Fibroblast of lung (primary cell): ENCODE data around the gene TOR4A. TPM values are rescaled to one million over a fixed set of nuclear protein-coding genes. Genes with fewer than 3 reads are reported as not detected.

Source experiments
- DNase-seq, 2 donors: peaks; one replicate each; pipeline versions ENCODE4 v3.0.0 to v3.0.0-alpha.2; 2010; ENCODE audit warnings: low read depth in 2 of 2
- H2AFZ ChIP-seq: 2 replicates; pipeline ENCODE4 v1.5.1; 2012; ENCODE audit warnings: low read length, control low read depth, inconsistent platforms
- H3K27ac ChIP-seq: 2 replicates; pipeline ENCODE4 v1.5.1; 2011; ENCODE audit warnings: low read length, control low read depth; ENCODE audit not compliant: insufficient read depth
- H3K27me3 ChIP-seq: 2 replicates; pipeline ENCODE4 v1.5.1; 2011; ENCODE audit warnings: mild to moderate bottlenecking, low read length; ENCODE audit not compliant: control insufficient read depth, insufficient read depth
- H3K36me3 ChIP-seq: 2 replicates; pipeline ENCODE4 v1.5.1; 2011; ENCODE audit warnings: low read length; ENCODE audit not compliant: control insufficient read depth, insufficient read depth
- H3K4me1 ChIP-seq: 2 replicates; pipeline ENCODE4 v1.5.1; 2011; ENCODE audit warnings: low read length; ENCODE audit not compliant: control insufficient read depth, insufficient read depth; ENCODE audit errors: extremely low read depth
- H3K4me2 ChIP-seq: 2 replicates; pipeline ENCODE4 v1.5.1; 2011; ENCODE audit warnings: low read length, control low read depth; ENCODE audit not compliant: insufficient read depth; ENCODE audit errors: extremely low read depth
- H3K4me3 ChIP-seq, 4 experiments: fragments of 200-600 bp in 1 of 4; sonication (generic) in 1 of 4; replicated peaks in 1 of 4; 2 replicates each; pipeline ENCODE4 v1.5.1; 2011 to 2016; ENCODE audit warnings: low read length in 4 of 4, low read depth in 3 of 4, mild to moderate bottlenecking in 3 of 4, control low read depth in 2 of 4, inconsistent platforms in 1 of 4, mixed read lengths in 1 of 4; ENCODE audit not compliant: insufficient read depth in 1 of 4; ENCODE audit errors: control extremely low read depth in 1 of 4
- H3K79me2 ChIP-seq: 2 replicates; pipeline ENCODE4 v1.5.1; 2012; ENCODE audit warnings: mild to moderate bottlenecking, low read length, inconsistent platforms; ENCODE audit not compliant: control insufficient read depth, insufficient read depth
- H3K9ac ChIP-seq: 2 replicates; pipeline ENCODE4 v1.5.1; 2011; ENCODE audit warnings: mild to moderate bottlenecking, low read length, control low read depth; ENCODE audit not compliant: insufficient read depth
- H3K9me3 ChIP-seq: 2 replicates; pipeline ENCODE4 v1.5.1; 2012; ENCODE audit warnings: low read depth, low read length; ENCODE audit not compliant: control insufficient read depth, insufficient read depth
- H4K20me1 ChIP-seq: 2 replicates; pipeline ENCODE4 v1.5.1; 2011; ENCODE audit warnings: low read length; ENCODE audit not compliant: control insufficient read depth, insufficient read depth; ENCODE audit errors: extremely low read depth
- EZH2 ChIP-seq: IDR thresholded peaks from 2 replicates; pipeline ENCODE4 v1.5.1; 2012; ENCODE audit warnings: low read length, control low read depth, mild to moderate bottlenecking; ENCODE audit errors: missing control alignments
- polyA plus RNA-seq, 2 donors: library from polyadenylated mRNA; depleted of rRNA in 1 of 2; stranded (reverse) in 1 of 2; unstranded in 1 of 2; fragments of >200 nt; gene quantifications; 2 replicates each; pipeline ENCODE4 v1.2.1, GENCODE V29; 2011 to 2012; ENCODE audit warnings: missing spikeins in 1 of 2
- total RNA-seq: library from RNA; depleted of rRNA; stranded (reverse); fragments of >200 nt; gene quantifications from 2 replicates; pipeline ENCODE4 v1.2.1, GENCODE V29; 2014
- TF ChIP-seq, protein P1 (sequence below), 2 donors: IDR thresholded peaks in 1 of 2; conservative IDR thresholded peaks in 1 of 2; 1 replicate in 1 of 2; 2 replicates in 1 of 2; pipeline ENCODE4 v1.5.1; 2011 to 2012; ENCODE audit warnings: low read length in 2 of 2, control low read depth in 1 of 2, inconsistent platforms in 1 of 2, low read depth in 1 of 2, mild to moderate bottlenecking in 1 of 2

The TOR4A gene
- total and polyA plus RNA-seq, 2 donors (not counting 1 experiment from before 2014, with no cell fraction given), result 3.3 to 22.1 TPM

DNA sequence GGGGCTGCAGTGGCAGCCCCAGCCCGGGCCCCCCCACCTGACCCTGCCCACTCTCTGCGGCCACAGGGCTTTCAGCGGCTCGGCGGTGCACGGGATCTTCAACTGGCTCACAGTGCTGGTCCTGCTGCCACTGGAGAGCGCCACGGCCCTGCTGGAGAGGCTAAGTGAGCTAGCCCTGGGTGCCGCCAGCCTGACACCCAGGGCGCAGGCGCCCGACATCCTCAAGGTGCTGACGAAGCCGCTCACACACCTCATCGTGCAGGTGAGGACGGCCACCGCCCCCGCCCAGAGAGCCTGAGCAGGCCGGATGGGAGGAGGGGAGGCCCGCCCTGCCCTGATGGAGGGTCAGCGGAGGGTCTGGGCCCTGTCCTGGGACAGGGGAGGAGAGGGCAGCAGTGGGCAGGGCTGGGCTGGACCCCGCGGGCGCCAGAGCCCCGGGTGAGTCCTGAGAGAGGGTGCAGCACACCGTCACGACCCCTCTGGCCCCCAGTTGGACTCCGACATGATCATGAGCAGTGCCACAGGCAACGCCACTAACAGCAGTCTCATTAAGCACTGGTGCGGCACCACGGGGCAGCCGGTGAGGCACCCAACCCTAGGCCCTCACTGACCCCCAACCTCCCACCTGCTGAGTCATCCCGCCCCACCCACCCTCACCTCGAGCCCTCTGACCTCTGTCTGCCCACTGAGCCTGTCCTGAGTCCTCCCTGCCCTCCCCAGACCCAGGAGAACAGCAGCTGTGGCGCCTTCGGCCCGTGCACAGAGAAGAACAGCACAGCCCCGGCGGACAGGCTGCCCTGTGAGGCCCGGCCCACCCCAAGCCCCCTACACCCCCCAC, 44.2 kb upstream of the TOR4A start:
- Histone ChIP-seq H3K9ac (no peak overlapping the region), H3K4me1 (no peaks in the 10 kb centered on the region), H3K4me3 (no peak overlapping the region), H3K9me3 (no peaks in the 10 kb centered on the region), H3K4me2 (no peak overlapping the region), H4K20me1 (no peaks in the 10 kb centered on the region), H3K27me3 (no peaks in the 10 kb centered on the region), H3K36me3 (no peaks in the 10 kb centered on the region), H3K79me2 (peaks cover 3% of the 10 kb centered on the region), H2AFZ (no peak overlapping the region), H3K27ac (no peak overlapping the region)
- TF ChIP-seq EZH2, result no peak
- TF ChIP-seq, protein P1, sequence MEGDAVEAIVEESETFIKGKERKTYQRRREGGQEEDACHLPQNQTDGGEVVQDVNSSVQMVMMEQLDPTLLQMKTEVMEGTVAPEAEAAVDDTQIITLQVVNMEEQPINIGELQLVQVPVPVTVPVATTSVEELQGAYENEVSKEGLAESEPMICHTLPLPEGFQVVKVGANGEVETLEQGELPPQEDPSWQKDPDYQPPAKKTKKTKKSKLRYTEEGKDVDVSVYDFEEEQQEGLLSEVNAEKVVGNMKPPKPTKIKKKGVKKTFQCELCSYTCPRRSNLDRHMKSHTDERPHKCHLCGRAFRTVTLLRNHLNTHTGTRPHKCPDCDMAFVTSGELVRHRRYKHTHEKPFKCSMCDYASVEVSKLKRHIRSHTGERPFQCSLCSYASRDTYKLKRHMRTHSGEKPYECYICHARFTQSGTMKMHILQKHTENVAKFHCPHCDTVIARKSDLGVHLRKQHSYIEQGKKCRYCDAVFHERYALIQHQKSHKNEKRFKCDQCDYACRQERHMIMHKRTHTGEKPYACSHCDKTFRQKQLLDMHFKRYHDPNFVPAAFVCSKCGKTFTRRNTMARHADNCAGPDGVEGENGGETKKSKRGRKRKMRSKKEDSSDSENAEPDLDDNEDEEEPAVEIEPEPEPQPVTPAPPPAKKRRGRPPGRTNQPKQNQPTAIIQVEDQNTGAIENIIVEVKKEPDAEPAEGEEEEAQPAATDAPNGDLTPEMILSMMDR (conservative IDR thresholded peaks at IDR 0.05 in 1 of 2, IDR thresholded peaks at IDR 0.05 in 1 of 2; ENCODE audit: low read depth in 1 of 2, low read length in 2 of 2), result no peak
- no peak for DNase-seq

DNA sequence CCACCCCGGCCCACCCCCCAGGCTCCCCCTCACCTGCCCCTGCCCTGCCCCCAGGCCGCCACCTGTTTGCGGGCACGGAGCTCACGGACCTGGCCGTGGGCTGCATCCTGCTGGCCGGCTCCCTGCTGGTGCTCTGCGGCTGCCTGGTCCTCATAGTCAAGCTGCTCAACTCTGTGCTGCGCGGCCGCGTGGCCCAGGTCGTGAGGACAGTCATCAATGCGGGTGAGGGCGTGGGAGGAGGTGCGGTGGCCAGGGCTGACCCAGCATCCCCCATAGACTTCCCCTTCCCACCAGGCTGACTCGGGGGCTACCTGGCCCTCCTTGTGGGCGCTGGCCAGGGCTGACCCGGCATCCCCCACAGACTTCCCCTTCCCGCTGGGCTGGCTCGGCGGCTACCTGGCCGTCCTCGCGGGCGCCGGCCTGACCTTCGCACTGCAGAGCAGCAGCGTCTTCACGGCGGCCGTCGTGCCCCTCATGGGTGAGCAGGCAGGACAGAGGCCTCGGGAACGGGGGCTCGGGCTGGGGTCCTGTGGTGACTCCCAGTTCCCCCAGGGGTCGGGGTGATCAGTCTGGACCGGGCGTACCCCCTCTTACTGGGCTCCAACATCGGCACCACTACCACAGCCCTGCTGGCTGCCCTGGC, 43.4 kb upstream of the TOR4A start:
- no peaks in the 10 kb centered on the region for H3K27me3 ChIP-seq
- H3K4me1 ChIP-seq, result peaks cover 2% of the 10 kb centered on the region
- H4K20me1 ChIP-seq, result no peaks in the 10 kb centered on the region
- H3K79me2 ChIP-seq, result peaks cover 11% of the 10 kb centered on the region
- no peak overlapping the region for H3K4me3 ChIP-seq
- H3K9me3 ChIP-seq, result no peaks in the 10 kb centered on the region
- H3K36me3 ChIP-seq, result no peaks in the 10 kb centered on the region
- no peak overlapping the region for H3K9ac ChIP-seq
- no peak for DNase-seq
- TF ChIP-seq, protein P1 (conservative IDR thresholded peaks at IDR 0.05 in 1 of 2, IDR thresholded peaks at IDR 0.05 in 1 of 2; ENCODE audit: low read depth in 1 of 2, low read length in 2 of 2), result no peak
- TF ChIP-seq EZH2, result no peak
- H3K27ac ChIP-seq, result no peak overlapping the region
- no peak overlapping the region for H3K4me2 ChIP-seq
- no peak overlapping the region for H2AFZ ChIP-seq

DNA sequence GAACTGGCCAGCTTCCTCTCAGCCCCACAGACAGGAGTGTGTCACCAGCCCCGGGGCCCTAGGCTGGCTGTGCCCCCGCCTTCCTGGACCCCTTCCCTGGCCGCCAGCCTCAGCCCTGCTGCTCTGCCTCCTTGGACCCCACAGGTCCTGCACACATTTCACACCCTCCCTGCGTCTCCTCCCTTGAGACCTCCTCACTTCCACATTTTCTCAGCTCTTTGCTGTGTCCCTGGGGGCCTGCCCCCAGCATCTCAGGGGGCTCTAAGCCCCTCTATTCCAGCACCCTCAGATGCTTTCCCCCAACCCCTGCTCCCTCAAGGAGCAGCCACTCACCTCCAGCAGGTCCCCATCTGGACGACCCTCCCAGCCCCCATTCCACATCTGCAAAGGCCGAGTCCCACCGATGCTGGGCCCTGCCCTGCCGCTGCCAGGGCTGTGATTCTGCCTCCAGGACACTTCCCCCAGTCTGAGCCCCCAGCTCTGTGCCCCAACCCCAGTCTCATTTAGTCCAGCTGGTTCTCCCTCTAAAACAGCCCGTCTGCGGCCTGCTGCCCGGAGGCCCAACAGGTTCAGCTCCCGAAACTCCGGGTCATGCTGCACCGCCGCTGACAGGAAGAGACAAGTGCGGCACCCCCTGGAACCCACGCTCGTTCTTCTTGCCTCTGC, 42.6 kb upstream of the TOR4A start:
- H3K79me2 ChIP-seq, result peaks cover 13% of the 10 kb centered on the region
- no peak overlapping the region for H3K9ac ChIP-seq
- TF ChIP-seq, protein P1 (conservative IDR thresholded peaks at IDR 0.05 in 1 of 2, IDR thresholded peaks at IDR 0.05 in 1 of 2; ENCODE audit: low read depth in 1 of 2, low read length in 2 of 2), result no peak
- no peak for TF ChIP-seq EZH2
- no peak overlapping the region for H2AFZ ChIP-seq
- DNase-seq, result no peak
- no peaks in the 10 kb centered on the region for H3K27me3 ChIP-seq
- H3K36me3 ChIP-seq, result no peaks in the 10 kb centered on the region
- H3K9me3 ChIP-seq, result no peaks in the 10 kb centered on the region
- H3K4me3 ChIP-seq, result no peak overlapping the region
- H4K20me1 ChIP-seq, result no peaks in the 10 kb centered on the region
- H3K4me1 ChIP-seq, result peaks cover 2% of the 10 kb centered on the region
- H3K27ac ChIP-seq, result no peak overlapping the region
- no peak overlapping the region for H3K4me2 ChIP-seq
